HG02943 (cell line): Measurements from ENCODE around the gene KRT12.
"Not testable (repeated sequence)": the region's sequence is repeated elsewhere in the genome, so short reads cannot be mapped to it uniquely, and the experiment has no call there.

ENCODE experiments used
- ATAC-seq: cut with Tn5 transposase; IDR thresholded peaks from one replicate; pipeline ENCODE4 v1.9.1; 2021; ENCODE audit warnings: mild to moderate bottlenecking, low read depth, moderate library complexity; ENCODE audit not compliant: unreplicated experiment

Gene KRT12

DNA sequence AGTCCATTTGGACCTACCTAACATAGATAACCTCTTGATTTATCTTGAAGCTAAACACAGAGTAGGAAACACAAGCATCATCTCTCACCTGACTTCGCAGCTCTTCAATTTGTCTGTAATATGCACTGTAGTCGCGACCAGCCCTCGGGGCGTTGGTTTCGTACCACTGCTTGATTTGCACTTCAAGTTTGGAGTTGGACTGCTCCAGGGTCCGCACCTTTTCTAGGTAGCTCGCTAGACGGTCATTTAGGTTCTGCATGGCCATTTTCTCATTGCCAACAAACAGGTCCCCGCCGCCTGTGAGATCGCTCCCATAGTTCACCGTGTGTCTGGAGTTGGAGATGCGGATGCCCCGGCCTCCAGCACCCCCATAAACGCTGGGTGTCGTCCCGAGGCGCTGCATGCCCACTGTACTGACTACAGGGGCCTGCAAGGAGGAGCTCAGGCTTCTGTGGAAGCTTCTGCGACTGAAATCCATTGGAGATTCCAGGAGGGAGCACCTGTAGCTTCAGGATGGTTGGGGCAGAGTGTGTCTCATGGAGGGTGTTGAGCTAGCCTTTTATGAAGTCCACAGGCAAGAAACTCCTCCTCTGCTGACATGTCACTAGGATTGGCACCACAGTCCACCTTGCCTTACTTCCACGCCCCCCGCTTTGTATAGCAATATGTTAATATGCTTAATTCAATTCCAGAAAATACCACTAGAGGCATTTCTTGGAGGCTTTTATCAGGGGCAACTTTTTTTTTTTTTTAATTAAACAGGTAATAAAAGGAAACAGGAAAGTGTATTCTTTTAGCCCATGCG lies 17.9 kb upstream of the KRT12 start, which contains the start of gene KRT20:
TSS of gene KRT20 (minus strand) at position 535 of the 805 bp plus-strand sequence. CDS start at position 478, 57 bp downstream.
- ATAC-seq: no peak

DNA sequence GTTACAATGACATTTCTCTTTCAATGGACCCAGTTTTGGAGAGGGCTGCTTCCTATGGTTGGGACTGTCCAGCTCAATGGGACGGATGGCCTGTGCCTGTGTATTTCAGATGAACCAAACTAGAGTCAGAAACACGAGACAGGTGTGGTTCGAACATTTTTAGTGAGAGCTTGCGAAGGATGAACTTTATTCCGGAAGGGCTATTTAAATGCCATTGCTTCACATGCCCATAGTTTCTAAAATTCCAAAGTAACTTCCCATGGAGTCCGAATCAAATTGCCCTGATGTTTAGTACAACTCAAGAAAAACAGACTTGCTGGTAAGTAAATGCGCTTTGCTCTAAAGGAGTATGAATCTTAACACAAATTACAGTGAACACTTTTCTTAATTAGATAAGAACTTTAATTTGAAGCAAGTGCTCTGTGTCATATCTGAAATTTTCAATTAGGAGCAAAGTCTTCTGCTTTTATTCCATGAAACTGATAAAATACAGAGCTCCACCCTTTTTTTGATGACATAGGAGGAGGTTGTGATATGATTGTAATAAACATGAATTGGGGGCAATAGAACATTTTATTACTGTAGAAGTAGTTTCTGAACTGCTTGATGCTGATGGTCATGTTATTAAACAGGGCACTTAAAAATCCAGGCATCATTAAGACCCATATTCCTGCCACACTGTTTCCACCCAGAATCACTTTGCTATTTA lies 16.8 kb upstream of the KRT12 start:
- no peak for ATAC-seq

DNA sequence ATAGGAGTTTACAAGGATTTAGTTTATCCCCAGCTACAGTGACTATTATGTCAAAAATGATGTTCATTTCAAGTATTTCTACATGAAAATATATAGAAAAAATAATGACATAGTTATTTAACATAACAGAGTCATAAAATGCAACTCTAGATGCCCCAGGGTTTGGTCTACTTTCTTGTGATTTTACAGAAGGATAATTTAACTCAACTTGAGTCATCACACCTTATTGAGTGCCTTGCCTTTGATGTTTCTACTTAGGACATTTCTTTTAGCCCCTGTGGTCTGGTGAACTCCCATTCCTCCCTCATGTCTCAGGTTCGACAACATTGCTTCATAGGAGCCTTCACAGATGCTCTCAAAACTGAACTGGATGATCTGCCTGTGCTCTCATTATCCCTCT lies 16.0 kb upstream of the KRT12 start:
- ATAC-seq: no peak

DNA sequence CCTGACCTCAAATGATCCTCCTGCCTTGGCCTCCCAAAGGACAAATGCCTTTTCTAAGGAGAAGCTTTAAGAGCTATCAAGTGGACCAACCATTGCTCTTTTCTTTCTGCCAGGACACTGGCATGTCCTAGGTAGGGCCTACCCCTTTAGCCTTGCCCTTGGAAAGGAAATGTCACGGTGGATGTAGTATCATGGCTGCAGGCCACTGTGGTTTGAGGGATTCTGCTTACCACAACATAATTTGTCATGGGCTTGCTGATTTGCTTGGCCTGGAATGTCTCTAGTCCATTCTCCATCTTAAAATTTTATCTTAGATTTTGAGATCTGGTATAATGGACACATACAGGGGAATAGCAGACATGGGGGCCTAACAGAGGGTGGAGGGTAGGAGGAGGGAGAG lies 12.0 kb upstream of the KRT12 start:
- ATAC-seq: no peak

DNA sequence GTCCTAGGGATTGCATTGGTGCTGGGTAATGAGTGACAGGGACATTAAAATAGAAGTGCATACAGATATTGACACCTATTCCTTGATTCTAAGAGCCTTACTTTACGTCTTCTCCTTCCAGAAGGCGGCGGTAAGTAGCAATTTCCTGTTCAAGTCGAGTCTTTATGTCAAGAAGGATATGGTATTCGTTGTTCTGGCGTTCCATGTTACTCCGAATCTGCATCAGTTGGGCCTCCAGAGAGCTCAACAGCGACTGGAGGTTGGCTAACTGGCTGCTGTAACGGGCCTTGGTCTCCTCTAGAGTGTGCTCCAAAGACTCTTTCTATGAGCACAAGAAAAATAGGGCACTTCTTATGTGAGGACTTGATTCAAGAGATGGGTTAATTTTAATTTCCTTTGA lies 11.0 kb upstream of the KRT12 start:
- ATAC-seq: no peak

DNA sequence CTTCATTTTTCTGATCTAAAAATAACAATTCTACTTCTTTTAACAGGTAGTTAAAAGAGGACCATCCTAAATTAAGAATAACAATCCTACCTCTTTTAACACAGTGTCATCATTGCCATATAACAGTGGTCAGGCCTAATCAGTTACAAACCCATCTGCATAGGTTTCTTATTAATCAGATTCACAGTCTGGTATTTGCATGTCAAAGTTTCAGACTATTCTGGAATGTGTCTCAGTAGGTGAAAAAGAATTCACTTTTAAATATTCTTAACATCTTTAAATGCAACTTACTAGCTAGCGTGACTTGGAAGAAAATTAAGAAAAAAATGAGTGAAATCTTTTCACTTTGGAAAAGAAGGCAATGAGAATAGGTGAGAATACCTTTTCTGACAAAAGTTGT lies 6.8 kb upstream of the KRT12 start:
- ATAC-seq: no peak

DNA sequence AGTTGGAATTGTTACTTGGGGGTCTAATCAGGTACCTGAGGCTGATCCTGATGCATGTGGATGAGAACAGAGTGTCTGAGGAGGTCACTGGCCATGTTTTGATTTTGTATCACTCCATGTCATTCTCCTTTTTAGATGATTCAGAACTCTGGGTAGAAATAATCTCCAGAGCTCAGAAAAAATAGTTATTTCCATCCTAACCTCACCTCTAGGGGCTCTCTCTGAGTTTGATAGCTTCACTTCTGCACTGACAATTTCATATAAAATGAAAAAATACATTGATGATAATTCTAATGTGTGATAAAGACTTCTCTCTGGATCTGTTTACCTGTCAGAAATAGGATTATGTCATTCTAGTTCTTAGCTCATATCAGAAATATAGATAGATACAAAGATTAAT lies 6.2 kb upstream of the KRT12 start:
- ATAC-seq: no peak

DNA sequence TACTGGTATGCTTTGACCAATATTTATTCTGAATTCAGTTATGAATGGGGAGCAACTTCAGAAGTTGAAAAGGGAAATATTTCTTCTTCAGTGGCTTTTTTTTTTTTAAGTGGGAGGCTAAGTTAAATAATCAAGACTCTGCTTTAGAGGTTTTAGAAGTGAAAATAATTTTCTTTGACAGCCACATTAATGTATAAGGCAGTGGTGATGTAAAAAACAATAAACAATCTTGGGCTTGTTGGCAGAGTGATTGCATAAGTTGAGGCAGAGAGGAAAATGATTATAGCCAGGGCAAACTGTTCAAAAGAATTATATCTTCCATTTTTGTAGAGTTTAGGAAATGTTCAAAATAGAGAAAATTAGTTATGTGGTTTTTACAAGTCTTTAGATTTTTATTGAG lies 5.4 kb upstream of the KRT12 start:
- ATAC-seq: no peak

DNA sequence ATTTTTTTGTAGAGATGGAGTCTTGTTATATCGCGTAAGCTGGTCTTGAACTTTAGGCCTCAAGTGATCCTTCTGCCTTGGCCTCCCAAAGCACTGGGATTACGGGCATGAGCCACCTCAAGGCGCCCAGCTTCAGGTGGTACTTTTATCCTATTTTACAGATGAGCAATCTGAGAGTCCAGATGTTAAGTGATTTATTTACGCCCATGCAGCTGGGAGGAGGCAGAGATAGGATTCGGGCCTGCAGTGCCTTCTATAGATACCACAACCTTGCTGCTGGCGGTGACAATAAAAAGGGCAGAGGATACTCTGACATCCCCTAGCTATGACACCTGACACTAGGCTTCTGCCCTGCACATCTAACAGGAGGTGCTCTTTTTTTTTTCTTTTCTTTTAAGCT lies 4.3 kb upstream of the KRT12 start:
- no peak for ATAC-seq

DNA sequence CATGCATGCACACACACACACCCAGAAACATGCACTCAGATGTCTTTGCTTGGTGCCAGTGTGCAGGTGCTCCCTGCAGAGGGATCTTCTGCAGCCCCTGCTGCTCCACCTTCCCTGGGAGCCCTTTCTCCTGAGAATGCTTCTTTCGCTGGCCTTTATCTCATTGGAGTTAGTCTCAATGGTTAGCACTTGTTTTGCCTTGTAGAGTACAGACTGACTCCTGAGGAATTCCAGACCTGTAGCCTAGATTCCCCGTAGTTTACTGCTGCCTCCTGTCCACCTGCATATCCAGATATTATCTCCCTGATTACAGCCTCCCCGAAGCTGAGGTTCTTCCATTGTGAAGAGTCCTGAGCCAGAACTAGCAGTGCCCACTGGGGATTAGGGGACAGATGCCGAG lies 3.1 kb upstream of the KRT12 start:
- ATAC-seq: no peak

DNA sequence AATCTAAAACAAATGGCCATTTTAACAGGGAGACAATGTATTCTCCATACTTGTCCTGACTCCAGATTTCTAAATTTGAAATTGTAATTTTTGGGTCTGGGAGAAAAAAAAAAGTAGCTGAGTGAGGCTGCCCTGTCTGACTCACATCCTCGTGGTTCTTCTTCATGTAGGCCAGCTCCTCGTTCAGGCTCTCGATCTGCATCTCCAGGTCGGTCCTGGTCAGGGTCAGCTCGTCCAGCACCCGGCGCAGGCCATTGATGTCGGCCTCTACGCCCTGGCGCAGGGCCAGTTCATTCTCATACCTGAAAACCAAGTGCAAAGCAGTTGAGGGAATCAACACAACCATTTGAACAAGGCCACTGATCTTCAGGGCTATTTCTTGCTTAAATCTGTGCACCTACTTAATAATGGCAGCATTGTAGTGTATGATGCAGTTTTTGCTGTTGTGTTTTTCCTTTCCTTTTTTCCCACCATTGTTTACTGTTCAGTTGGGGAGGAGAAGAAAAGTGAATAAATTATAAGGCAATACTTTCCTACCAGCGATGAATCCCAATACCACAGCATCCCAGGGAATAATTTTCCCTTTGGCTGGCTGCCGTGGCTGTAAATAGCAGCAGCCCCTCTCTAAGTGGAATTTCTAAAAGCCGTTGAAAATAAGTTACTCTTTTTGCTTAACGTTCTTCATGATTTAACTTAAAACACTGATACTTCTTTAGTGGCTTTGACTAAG lies 2.2 kb downstream of the KRT12 start:
- no peak for ATAC-seq

DNA sequence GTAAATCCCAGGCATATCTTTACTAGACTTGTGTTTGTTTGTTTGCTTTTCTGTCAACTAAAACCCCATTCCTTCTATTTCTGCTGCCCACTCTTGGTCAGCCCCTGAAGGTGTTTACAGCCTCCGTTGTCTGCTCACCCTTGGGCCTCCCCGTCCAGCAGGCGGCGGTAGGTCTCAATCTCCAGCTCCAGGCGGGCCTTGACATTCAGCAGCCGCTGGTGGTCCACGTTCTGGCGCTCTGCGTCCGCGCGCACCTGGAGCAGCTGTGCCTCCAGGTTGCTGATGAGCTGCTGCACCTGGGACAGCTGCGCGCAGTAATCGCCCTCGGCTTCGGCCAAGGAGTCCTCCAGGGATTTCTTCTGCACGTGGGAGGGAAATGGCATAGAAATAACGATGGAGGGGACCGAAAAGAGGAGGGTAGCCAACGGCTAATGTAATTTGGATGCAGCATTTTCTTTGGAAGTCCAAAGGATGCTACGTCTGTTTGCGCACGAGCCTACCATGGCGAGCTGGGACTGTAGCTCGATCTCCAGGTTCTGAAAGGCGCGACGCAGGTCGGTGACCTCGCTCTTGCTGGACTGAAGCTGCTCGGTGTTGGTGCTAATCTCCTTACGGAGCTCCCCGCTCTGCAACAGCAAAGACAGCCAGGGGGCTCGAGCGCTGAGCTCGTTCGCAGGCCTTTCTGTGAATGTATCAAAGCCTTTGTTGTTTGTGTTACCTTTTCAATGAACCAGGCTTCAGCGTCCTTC lies 3.9 kb downstream of the KRT12 start:
- ATAC-seq: no peak

DNA sequence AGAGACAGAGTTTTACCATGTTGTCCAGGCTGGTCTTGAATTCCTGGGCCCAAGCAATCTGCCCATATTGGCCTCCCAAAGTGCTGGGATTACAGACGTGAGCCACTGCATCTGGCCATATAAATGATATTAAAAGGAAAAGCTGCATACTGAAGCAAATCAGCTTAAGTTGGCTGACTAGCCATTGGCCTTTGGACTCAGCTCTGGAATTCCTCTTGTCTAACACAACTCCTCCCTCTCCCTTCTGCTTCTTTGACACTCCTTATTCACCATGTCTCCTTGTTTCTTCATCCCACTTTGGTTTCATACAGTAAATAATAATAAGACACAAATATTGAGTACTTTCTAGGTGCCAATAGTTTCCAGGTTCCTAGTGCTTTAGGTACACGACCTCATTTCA lies 7.5 kb downstream of the KRT12 start:
- no peak for ATAC-seq

DNA sequence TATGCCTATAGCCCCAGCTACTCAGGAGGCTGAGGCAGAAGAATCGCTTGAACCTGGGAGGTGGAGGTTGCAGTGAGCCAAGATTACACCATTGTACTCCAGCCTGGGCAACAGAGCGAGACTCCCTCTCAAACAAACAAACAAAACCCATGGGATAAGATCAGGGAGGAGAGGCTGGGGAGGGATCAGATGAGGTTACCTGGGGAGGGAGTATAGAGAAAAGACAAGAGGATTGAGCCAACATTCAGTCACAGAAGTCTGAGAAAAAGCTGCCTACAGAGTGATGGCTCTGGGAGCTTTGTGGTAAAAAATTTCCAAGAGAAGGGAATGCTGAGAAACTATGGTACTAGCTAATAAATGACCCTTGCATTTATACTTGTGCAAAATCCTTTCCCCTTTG lies 8.4 kb downstream of the KRT12 start:
- ATAC-seq: not testable (repeated sequence)

DNA sequence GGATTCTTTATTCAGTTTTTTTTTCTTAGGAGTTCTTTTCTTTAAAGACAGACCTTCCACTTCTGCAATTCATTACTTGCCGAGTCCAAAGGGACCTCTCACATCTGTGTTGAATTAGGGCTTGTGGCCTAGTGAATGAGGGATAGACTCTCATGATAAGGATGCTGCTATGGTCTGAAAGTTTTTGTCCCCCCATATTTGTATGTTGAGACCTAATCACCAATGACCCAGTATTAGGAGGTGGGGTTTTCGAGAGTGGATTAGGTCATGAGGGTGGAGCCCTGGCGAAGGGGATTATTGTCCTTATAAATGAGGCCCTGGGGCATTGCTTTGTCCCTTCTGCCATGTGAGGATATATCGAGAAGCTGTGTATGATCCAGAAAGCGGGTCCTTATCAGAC lies 9.5 kb downstream of the KRT12 start:
- no peak for ATAC-seq

DNA sequence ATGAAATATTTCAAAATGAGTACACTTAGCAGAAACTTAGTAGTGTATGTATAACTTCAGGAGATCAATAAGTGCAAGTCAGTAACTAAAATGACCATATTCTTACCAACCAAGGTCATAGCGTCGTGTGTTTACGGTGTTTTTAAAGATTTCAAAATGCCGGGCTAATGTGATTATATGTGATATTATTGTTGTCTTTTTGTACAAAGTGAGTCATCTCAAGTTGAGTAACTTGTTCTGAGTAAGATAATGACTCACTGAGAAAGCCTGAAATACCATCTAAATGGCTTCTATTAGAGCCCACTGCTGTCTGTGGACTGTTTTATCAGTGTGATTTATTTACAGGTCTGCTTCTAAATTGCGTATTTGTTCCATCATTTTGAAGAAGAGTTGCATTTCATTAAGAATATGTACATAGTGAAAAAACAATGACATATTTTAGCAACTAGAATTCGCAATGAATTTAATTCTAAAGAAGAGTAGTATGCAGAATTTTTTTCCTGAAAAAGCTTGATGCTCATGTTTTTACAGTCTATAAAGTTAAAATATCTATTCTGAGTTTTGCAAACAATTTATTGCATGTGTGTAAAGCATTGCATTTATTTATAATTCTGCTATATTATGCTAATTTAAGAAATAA lies 12.7 kb downstream of the KRT12 start:
- no peak for ATAC-seq

DNA sequence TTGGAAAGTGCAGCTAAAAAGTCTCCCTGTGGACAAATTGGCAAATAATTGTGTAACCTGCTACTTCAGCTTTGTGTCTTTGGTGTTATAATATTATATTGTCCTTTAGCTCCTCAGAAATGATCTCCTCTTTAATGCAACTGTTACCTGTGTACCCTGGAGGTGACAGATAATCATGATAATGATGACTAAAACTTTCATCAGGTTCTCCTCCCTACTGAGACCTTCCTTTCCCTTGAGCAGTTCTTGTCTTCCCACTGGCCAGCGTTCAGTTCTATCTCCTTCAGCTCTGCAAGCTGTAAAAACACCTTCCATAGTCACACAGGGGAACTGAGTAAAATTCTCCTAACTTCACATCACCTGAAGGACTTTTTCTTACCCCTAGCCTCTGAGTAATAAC lies 14.7 kb downstream of the KRT12 start:
- no peak for ATAC-seq

DNA sequence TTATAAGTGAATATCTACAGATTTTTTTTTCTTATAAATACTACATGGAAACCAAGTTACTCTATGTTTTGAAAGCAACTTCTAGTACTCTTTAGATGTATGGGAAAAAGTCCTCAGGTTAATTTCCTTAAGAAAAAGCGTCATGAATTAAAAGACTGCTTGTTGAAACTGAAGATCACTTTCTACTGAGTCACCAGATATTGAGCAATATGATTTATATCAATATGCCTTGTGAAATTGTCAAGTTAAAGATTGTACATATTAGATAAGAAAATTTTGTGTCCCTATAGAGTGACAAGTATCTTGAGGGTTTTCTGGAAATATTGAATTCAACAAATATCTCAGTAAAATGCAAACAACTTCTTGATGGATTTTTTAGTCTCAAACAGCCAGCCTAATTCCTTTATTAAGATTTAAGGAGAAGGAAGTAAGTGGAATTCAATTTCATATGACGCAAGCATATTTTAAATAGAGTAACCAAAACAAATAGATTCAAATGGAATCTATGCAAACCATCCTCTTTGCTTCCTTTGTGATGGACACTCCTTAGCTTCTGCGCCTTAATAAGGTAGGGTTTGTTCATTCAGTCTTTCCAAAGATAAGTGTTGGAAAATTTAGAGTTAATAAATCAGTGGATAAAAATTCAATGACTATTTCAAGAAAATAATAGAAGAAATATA lies 16.6 kb downstream of the KRT12 start:
- no peak for ATAC-seq

DNA sequence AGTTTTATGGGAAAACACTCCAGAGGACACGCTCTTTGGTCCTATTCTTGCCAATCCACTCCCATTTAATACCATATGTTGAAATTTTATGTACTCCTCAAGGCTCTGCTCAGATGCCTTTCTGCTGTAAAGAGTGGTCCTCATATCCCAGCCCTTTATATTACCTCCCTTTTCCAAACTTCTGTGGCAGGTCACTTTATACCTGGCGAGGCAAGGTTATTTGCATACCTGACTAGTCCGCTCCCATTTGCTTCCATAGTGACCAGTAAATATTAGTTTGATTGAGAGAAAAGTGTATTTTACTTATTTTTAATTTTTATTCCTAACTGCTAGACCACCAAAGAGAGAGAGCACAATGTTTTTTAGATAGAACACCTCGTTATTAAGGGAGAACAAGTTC lies 17.3 kb downstream of the KRT12 start:
- ATAC-seq: no peak
